ENCODE results near the gene PET100. TPM values are rescaled to one million over a fixed set of nuclear protein-coding genes. Genes with fewer than 3 reads are reported as not detected.
A peak's percentile ranks its signal among the peaks of the same experiment; 100 is the strongest.

The PET100 gene, protein sequence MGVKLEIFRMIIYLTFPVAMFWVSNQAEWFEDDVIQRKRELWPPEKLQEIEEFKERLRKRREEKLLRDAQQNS
- total RNA-seq (88.4 TPM), polyA plus RNA-seq (ENCODE audit: insufficient read depth in 1 of 8, insufficient read length in 8 of 8, low replicate concordance in 1 of 8) (10 to 100 TPM; 63.6 to 80.0 (median 78.4) TPM)
- long read RNA-seq, donor 1, transcript PET100-202 (4 exons, 719 nt), result major isoform, 7 of 8 reads
- long read RNA-seq, donor 1, partial matches to known transcripts, result 0 of 8 reads
- long read RNA-seq, donor 1, other reads (novel, unspliced or antisense), result 0 of 8 reads
- long read RNA-seq, donor 2, result 0 reads
- long read RNA-seq, donor 3, transcript PET100-202 (4 exons, 719 nt), result major isoform, 18 of 30 reads
- long read RNA-seq, donor 3, partial matches to known transcripts, result 0 of 30 reads
- long read RNA-seq, donor 3, other reads (novel, unspliced or antisense), result 9 of 30 reads
- long read RNA-seq, donor 4, transcript PET100-202 (4 exons, 719 nt), result major isoform, 11 of 16 reads
- long read RNA-seq, donor 4, partial matches to known transcripts, result 0 of 16 reads
- long read RNA-seq, donor 4, other reads (novel, unspliced or antisense), result 0 of 16 reads
- long read RNA-seq, donor 5, transcript PET100-202 (4 exons, 719 nt), result major isoform, 45 of 68 reads
- long read RNA-seq, donor 5, partial matches to known transcripts, result 0 of 68 reads
- long read RNA-seq, donor 5, other reads (novel, unspliced or antisense), result 17 of 68 reads
- long read RNA-seq, donor 6, transcript PET100-202 (4 exons, 719 nt), result major isoform, 38 of 59 reads
- long read RNA-seq, donor 6, partial matches to known transcripts, result 0 of 59 reads
- long read RNA-seq, donor 6, other reads (novel, unspliced or antisense), result 15 of 59 reads
- long read RNA-seq, donor 7, transcript PET100-202 (4 exons, 719 nt), result major isoform, 31 of 50 reads
- long read RNA-seq, donor 7, partial matches to known transcripts, result 0 of 50 reads
- long read RNA-seq, donor 7, other reads (novel, unspliced or antisense), result 15 of 50 reads
- long read RNA-seq, donor 8, transcript PET100-202 (4 exons, 719 nt), result major isoform, 31 of 43 reads
- long read RNA-seq, donor 8, partial matches to known transcripts, result 0 of 43 reads
- long read RNA-seq, donor 8, other reads (novel, unspliced or antisense), result 10 of 43 reads
- long read RNA-seq, donor 9, transcript PET100-202 (4 exons, 719 nt), result major isoform, 26 of 41 reads
- long read RNA-seq, donor 9, partial matches to known transcripts, result 0 of 41 reads
- long read RNA-seq, donor 9, other reads (novel, unspliced or antisense), result 13 of 41 reads
- long read RNA-seq, donor 10, transcript PET100-202 (4 exons, 719 nt), result major isoform, 21 of 49 reads
- long read RNA-seq, donor 10, partial matches to known transcripts, result 0 of 49 reads
- long read RNA-seq, donor 10, other reads (novel, unspliced or antisense), result 20 of 49 reads
- long read RNA-seq, donor 11, transcript PET100-202 (4 exons, 719 nt), result major isoform, 28 of 38 reads
- long read RNA-seq, donor 11, partial matches to known transcripts, result 0 of 38 reads
- long read RNA-seq, donor 11, other reads (novel, unspliced or antisense), result 8 of 38 reads

GRCh38 chr19:7629347-7630054, at the start of gene PET100, which contains the start of gene XAB2:
Gene PET100, plus strand, starts transcription at chr19:7629793. Its CDS starts 41 bp downstream, at chr19:7629834.
Gene XAB2, minus strand, starts transcription at chr19:7629545. Its CDS starts 18 bp downstream, at chr19:7629527.
- Histone ChIP-seq H3K27ac (ENCODE audit: low read length) (peak within 1 kb of the TSS; percentile 48), H3K4me3 (ENCODE audit: low read length) (peak within 1 kb of the TSS; percentile 93), H3K4me1 (ENCODE audit: control insufficient read depth, insufficient read depth, low read length) (peaks cover 21% of the 10 kb centered on the region), H3K9me3 (replicated peaks; ENCODE audit: control insufficient read depth, low read depth, low read length) (no peaks in the 10 kb centered on the region), H3K36me3 (ENCODE audit: control insufficient read depth, insufficient read depth, low read length) (peaks cover 28% of the 10 kb centered on the region), H3K27me3 (ENCODE audit: control insufficient read depth, insufficient read depth, low read length) (no peaks in the 10 kb centered on the region)
- under 1% methylated on average over 39 of the region's 40 CpGs for WGBS (ENCODE audit: insufficient coverage)
- peak; percentile 100 for DNase-seq

DNA sequence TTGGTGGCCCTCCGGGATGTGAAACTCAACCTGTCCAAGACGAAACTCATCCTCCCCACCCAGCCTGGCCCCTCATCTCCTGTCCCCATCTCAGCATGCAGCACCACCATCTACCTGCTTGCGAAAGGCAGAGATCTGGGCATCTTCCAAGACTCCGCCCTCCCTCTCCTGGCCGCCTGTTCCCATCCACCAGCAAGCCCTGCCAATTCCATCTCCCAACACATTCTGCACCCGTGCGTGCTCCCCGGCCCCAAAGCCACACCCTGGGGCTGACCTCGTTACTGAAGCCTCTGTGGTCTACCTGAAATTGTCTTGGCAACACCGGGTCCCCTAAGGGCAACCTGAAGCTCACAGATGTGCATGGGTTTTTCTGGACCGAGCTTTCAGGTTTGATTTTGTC, 47.1 kb upstream of the PET100 start:
- no peak for DNase-seq
- Histone ChIP-seq H3K4me1 (ENCODE audit: control insufficient read depth, insufficient read depth, low read length) (no peaks in the 10 kb centered on the region), H3K27ac (ENCODE audit: low read length) (no peak overlapping the region), H3K9me3 (replicated peaks; ENCODE audit: control insufficient read depth, low read depth, low read length) (no peaks in the 10 kb centered on the region), H3K27me3 (ENCODE audit: control insufficient read depth, insufficient read depth, low read length) (peaks cover 3% of the 10 kb centered on the region), H3K36me3 (ENCODE audit: control insufficient read depth, insufficient read depth, low read length) (no peaks in the 10 kb centered on the region), H3K4me3 (ENCODE audit: low read length) (no peak overlapping the region)
- 69% methylated on average over 8 of the region's 11 CpGs for WGBS (ENCODE audit: insufficient coverage)

- Histone ChIP-seq H3K27me3 (ENCODE audit: control insufficient read depth, insufficient read depth, low read length) (peaks cover 11% of the 10 kb centered on the region), H3K4me1 (ENCODE audit: control insufficient read depth, insufficient read depth, low read length) (no peaks in the 10 kb centered on the region), H3K4me3 (ENCODE audit: low read length) (no peak overlapping the region), H3K36me3 (ENCODE audit: control insufficient read depth, insufficient read depth, low read length) (no peaks in the 10 kb centered on the region), H3K27ac (ENCODE audit: low read length) (no peak overlapping the region), H3K9me3 (replicated peaks; ENCODE audit: control insufficient read depth, low read depth, low read length) (no peaks in the 10 kb centered on the region)
- WGBS (ENCODE audit: insufficient coverage), result 67% methylated on average over 1 of the region's 7 CpGs
- no peak for DNase-seq
Observed at GRCh38 chr19:7589822-7590221, 39.8 kb upstream of the PET100 start.

DNA sequence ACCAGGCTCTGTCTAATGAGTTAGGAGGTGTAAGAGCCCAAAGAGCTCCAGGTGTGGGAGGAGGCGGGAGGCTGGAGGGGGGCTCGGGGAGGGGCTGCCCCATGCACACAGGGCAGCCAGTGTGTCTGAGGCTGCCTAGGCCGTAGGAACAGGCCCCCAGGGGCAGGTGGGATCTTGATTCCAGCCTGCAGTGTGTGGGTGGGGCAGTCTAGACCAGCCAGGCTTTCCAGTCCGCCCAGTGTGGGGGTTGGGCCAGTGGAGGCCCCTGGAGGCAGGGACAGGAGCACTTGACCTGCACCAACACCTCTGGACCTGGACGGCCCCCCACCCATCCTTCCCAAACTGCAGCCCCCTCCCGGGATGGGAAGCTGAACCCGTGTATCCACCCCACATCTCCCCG, 39.3 kb upstream of the PET100 start:
- WGBS (ENCODE audit: insufficient coverage), result 62% methylated on average over 7 of the region's 8 CpGs

GRCh38 chr19:7595466-7596133, 34.0 kb upstream of the PET100 start, which contains the start of gene CAMSAP3:
Gene CAMSAP3, plus strand, starts transcription at chr19:7595863. Its CDS starts 140 bp downstream, at chr19:7596003.
- no peak within 1 kb of the TSS for H3K4me3 ChIP-seq (ENCODE audit: low read length)
- WGBS (ENCODE audit: insufficient coverage), result under 1% methylated on average over 73 of the region's 78 CpGs
- peaks cover 42% of the 10 kb centered on the region for H3K27me3 ChIP-seq (ENCODE audit: control insufficient read depth, insufficient read depth, low read length)

More for the DNA sequence above, 39.3 kb upstream of the PET100 start:
- no peak overlapping the region for H3K4me3 ChIP-seq (ENCODE audit: low read length)
- H3K36me3 ChIP-seq (ENCODE audit: control insufficient read depth, insufficient read depth, low read length), result no peaks in the 10 kb centered on the region
- no peaks in the 10 kb centered on the region for H3K4me1 ChIP-seq (ENCODE audit: control insufficient read depth, insufficient read depth, low read length)
- no peaks in the 10 kb centered on the region for H3K9me3 ChIP-seq (replicated peaks; ENCODE audit: control insufficient read depth, low read depth, low read length)
- no peak for DNase-seq
- no peak overlapping the region for H3K27ac ChIP-seq (ENCODE audit: low read length)
- peaks cover 15% of the 10 kb centered on the region for H3K27me3 ChIP-seq (ENCODE audit: control insufficient read depth, insufficient read depth, low read length)

GRCh38 chr19:7596211-7596937, 33.2 kb upstream of the PET100 start:
- WGBS (ENCODE audit: insufficient coverage), result under 1% methylated on average over 48 of the region's 70 CpGs
- no peak overlapping the region for H3K4me3 ChIP-seq (ENCODE audit: low read length)
- DNase-seq, result no peak
- H3K9me3 ChIP-seq (replicated peaks; ENCODE audit: control insufficient read depth, low read depth, low read length), result no peaks in the 10 kb centered on the region
- no peaks in the 10 kb centered on the region for H3K36me3 ChIP-seq (ENCODE audit: control insufficient read depth, insufficient read depth, low read length)
- H3K4me1 ChIP-seq (ENCODE audit: control insufficient read depth, insufficient read depth, low read length), result no peaks in the 10 kb centered on the region
- H3K27ac ChIP-seq (ENCODE audit: low read length), result no peak overlapping the region
- peaks cover 42% of the 10 kb centered on the region for H3K27me3 ChIP-seq (ENCODE audit: control insufficient read depth, insufficient read depth, low read length)

More at GRCh38 chr19:7595466-7596133, 34.0 kb upstream of the PET100 start, which contains the start of gene CAMSAP3:
- no peaks in the 10 kb centered on the region for H3K36me3 ChIP-seq (ENCODE audit: control insufficient read depth, insufficient read depth, low read length)
- H3K9me3 ChIP-seq (replicated peaks; ENCODE audit: control insufficient read depth, low read depth, low read length), result no peaks in the 10 kb centered on the region
- H3K27ac ChIP-seq (ENCODE audit: low read length), result no peak within 1 kb of the TSS
- H3K4me1 ChIP-seq (ENCODE audit: control insufficient read depth, insufficient read depth, low read length), result no peaks in the 10 kb centered on the region
- DNase-seq, result no peak

GRCh38 chr19:7597689-7598088, 31.9 kb upstream of the PET100 start:
- DNase-seq, result no peak
- Histone ChIP-seq H3K9me3 (replicated peaks; ENCODE audit: control insufficient read depth, low read depth, low read length) (no peaks in the 10 kb centered on the region), H3K36me3 (ENCODE audit: control insufficient read depth, insufficient read depth, low read length) (no peaks in the 10 kb centered on the region), H3K4me1 (ENCODE audit: control insufficient read depth, insufficient read depth, low read length) (no peaks in the 10 kb centered on the region), H3K27ac (ENCODE audit: low read length) (no peak overlapping the region), H3K27me3 (ENCODE audit: control insufficient read depth, insufficient read depth, low read length) (peaks cover 42% of the 10 kb centered on the region), H3K4me3 (ENCODE audit: low read length) (no peak overlapping the region)
- 72% methylated on average over 2 of the region's 9 CpGs for WGBS (ENCODE audit: insufficient coverage)

DNA sequence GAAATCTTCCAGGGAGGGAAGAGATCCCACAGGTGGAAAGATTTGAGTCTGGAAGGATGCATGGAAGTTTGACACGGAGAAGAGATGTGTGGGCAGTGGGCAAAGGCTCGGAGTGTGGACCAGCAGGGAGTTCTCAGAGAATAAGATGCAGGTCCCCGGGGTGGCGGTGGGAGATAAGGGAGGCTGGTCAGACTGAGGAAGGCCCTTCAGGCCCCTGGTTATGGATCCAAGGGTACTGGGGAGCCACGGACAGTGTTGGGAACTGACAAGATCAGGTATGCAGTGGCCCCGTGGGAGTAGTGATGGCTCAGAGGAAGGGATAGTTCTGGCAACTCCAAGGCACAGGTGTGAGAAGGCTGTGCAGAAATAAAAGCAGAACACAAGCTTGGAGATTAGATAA, 31.4 kb upstream of the PET100 start:
- no peaks in the 10 kb centered on the region for H3K4me1 ChIP-seq (ENCODE audit: control insufficient read depth, insufficient read depth, low read length)
- no peak overlapping the region for H3K27ac ChIP-seq (ENCODE audit: low read length)
- H3K36me3 ChIP-seq (ENCODE audit: control insufficient read depth, insufficient read depth, low read length), result no peaks in the 10 kb centered on the region
- no peak for DNase-seq
- H3K4me3 ChIP-seq (ENCODE audit: low read length), result no peak overlapping the region
- WGBS (ENCODE audit: insufficient coverage), result 58% methylated on average over 6 of the region's 6 CpGs
- H3K9me3 ChIP-seq (replicated peaks; ENCODE audit: control insufficient read depth, low read depth, low read length), result no peaks in the 10 kb centered on the region
- H3K27me3 ChIP-seq (ENCODE audit: control insufficient read depth, insufficient read depth, low read length), result peaks cover 42% of the 10 kb centered on the region
